Fibroblast of lung (primary cell): ENCODE measurements around the gene EPAS1. TPM values are rescaled to one million over a fixed set of nuclear protein-coding genes. Genes with fewer than 3 reads are reported as not detected.
A peak's percentile ranks its signal among the peaks of the same experiment; 100 is the strongest.

Experiments
- DNase-seq, 2 donors: peaks; one replicate each; pipeline versions ENCODE4 v3.0.0 to v3.0.0-alpha.2; 2010; ENCODE audit warnings: low read depth in 2 of 2
- H2AFZ ChIP-seq: 2 replicates; pipeline ENCODE4 v1.5.1; 2012; ENCODE audit warnings: low read length, control low read depth, inconsistent platforms
- H3K27ac ChIP-seq: 2 replicates; pipeline ENCODE4 v1.5.1; 2011; ENCODE audit warnings: low read length, control low read depth; ENCODE audit not compliant: insufficient read depth
- H3K27me3 ChIP-seq: 2 replicates; pipeline ENCODE4 v1.5.1; 2011; ENCODE audit warnings: mild to moderate bottlenecking, low read length; ENCODE audit not compliant: control insufficient read depth, insufficient read depth
- H3K36me3 ChIP-seq: 2 replicates; pipeline ENCODE4 v1.5.1; 2011; ENCODE audit warnings: low read length; ENCODE audit not compliant: control insufficient read depth, insufficient read depth
- H3K4me1 ChIP-seq: 2 replicates; pipeline ENCODE4 v1.5.1; 2011; ENCODE audit warnings: low read length; ENCODE audit not compliant: control insufficient read depth, insufficient read depth; ENCODE audit errors: extremely low read depth
- H3K4me2 ChIP-seq: 2 replicates; pipeline ENCODE4 v1.5.1; 2011; ENCODE audit warnings: low read length, control low read depth; ENCODE audit not compliant: insufficient read depth; ENCODE audit errors: extremely low read depth
- H3K4me3 ChIP-seq, 4 experiments: fragments of 200-600 bp in 1 of 4; sonication (generic) in 1 of 4; replicated peaks in 1 of 4; 2 replicates each; pipeline ENCODE4 v1.5.1; 2011 to 2016; ENCODE audit warnings: low read length in 4 of 4, low read depth in 3 of 4, mild to moderate bottlenecking in 3 of 4, control low read depth in 2 of 4, inconsistent platforms in 1 of 4, mixed read lengths in 1 of 4; ENCODE audit not compliant: insufficient read depth in 1 of 4; ENCODE audit errors: control extremely low read depth in 1 of 4
- H3K79me2 ChIP-seq: 2 replicates; pipeline ENCODE4 v1.5.1; 2012; ENCODE audit warnings: mild to moderate bottlenecking, low read length, inconsistent platforms; ENCODE audit not compliant: control insufficient read depth, insufficient read depth
- H3K9ac ChIP-seq: 2 replicates; pipeline ENCODE4 v1.5.1; 2011; ENCODE audit warnings: mild to moderate bottlenecking, low read length, control low read depth; ENCODE audit not compliant: insufficient read depth
- H3K9me3 ChIP-seq: 2 replicates; pipeline ENCODE4 v1.5.1; 2012; ENCODE audit warnings: low read depth, low read length; ENCODE audit not compliant: control insufficient read depth, insufficient read depth
- H4K20me1 ChIP-seq: 2 replicates; pipeline ENCODE4 v1.5.1; 2011; ENCODE audit warnings: low read length; ENCODE audit not compliant: control insufficient read depth, insufficient read depth; ENCODE audit errors: extremely low read depth
- CTCF ChIP-seq, 2 donors: IDR thresholded peaks in 1 of 2; conservative IDR thresholded peaks in 1 of 2; 1 replicate in 1 of 2; 2 replicates in 1 of 2; pipeline ENCODE4 v1.5.1; 2011 to 2012; ENCODE audit warnings: low read length in 2 of 2, control low read depth in 1 of 2, inconsistent platforms in 1 of 2, low read depth in 1 of 2, mild to moderate bottlenecking in 1 of 2
- EZH2 ChIP-seq: IDR thresholded peaks from 2 replicates; pipeline ENCODE4 v1.5.1; 2012; ENCODE audit warnings: low read length, control low read depth, mild to moderate bottlenecking; ENCODE audit errors: missing control alignments
- polyA plus RNA-seq, 2 donors: library from polyadenylated mRNA; depleted of rRNA in 1 of 2; stranded (reverse) in 1 of 2; unstranded in 1 of 2; fragments of >200 nt; gene quantifications; 2 replicates each; pipeline ENCODE4 v1.2.1, GENCODE V29; 2011 to 2012; ENCODE audit warnings: missing spikeins in 1 of 2
- total RNA-seq: library from RNA; depleted of rRNA; stranded (reverse); fragments of >200 nt; gene quantifications from 2 replicates; pipeline ENCODE4 v1.2.1, GENCODE V29; 2014

Gene EPAS1
- total and polyA plus RNA-seq, 2 donors (not counting 1 experiment from before 2014, with no cell fraction given): 120 to 941 TPM

GRCh38 chr2:46430992-46431391 lies 133.8 kb downstream of the EPAS1 start:
- no peak overlapping the region for H3K27ac ChIP-seq
- H3K4me2 ChIP-seq: no peak overlapping the region
- no peak overlapping the region for H3K4me3 ChIP-seq

GRCh38 chr2:46431481-46432235 lies 134.5 kb downstream of the EPAS1 start:
- peak; percentile 50 to 59 for DNase-seq
- Histone ChIP-seq H3K9me3 (no peaks in the 10 kb centered on the region), H3K4me3 (no peak overlapping the region), H3K79me2 (no peaks in the 10 kb centered on the region), H3K27me3 (no peaks in the 10 kb centered on the region), H3K9ac (no peak overlapping the region), H3K27ac (no peak overlapping the region), H3K4me1 (peaks cover 9% of the 10 kb centered on the region), H3K4me2 (no peak overlapping the region), H3K36me3 (no peaks in the 10 kb centered on the region), H2AFZ (no peak overlapping the region), H4K20me1 (no peaks in the 10 kb centered on the region)
- TF ChIP-seq CTCF (conservative IDR thresholded peaks at IDR 0.05 in 1 of 2, IDR thresholded peaks at IDR 0.05 in 1 of 2; ENCODE audit: low read depth in 1 of 2, low read length in 2 of 2) (no peak), EZH2 (no peak)

More at GRCh38 chr2:46430992-46431391, 133.8 kb downstream of the EPAS1 start:
- H3K79me2 ChIP-seq: no peaks in the 10 kb centered on the region
- no peaks in the 10 kb centered on the region for H3K9me3 ChIP-seq
- TF ChIP-seq CTCF (conservative IDR thresholded peaks at IDR 0.05 in 1 of 2, IDR thresholded peaks at IDR 0.05 in 1 of 2; ENCODE audit: low read depth in 1 of 2, low read length in 2 of 2) (no peak), EZH2 (no peak)
- peaks cover 9% of the 10 kb centered on the region for H3K4me1 ChIP-seq
- H3K27me3 ChIP-seq: no peaks in the 10 kb centered on the region
- H3K9ac ChIP-seq: no peak overlapping the region
- no peaks in the 10 kb centered on the region for H4K20me1 ChIP-seq
- no peak overlapping the region for H2AFZ ChIP-seq
- DNase-seq: no peak
- no peaks in the 10 kb centered on the region for H3K36me3 ChIP-seq

- H3K36me3 ChIP-seq: no peaks in the 10 kb centered on the region
- no peak overlapping the region for H3K4me2 ChIP-seq
- H3K27ac ChIP-seq: no peak overlapping the region
- H3K9me3 ChIP-seq: no peaks in the 10 kb centered on the region
- H3K9ac ChIP-seq: no peak overlapping the region
- no peak overlapping the region for H2AFZ ChIP-seq
- no peaks in the 10 kb centered on the region for H3K79me2 ChIP-seq
- TF ChIP-seq CTCF (conservative IDR thresholded peaks at IDR 0.05 in 1 of 2, IDR thresholded peaks at IDR 0.05 in 1 of 2; ENCODE audit: low read depth in 1 of 2, low read length in 2 of 2): no peak
- no peak for TF ChIP-seq EZH2
- H3K27me3 ChIP-seq: no peaks in the 10 kb centered on the region
- H4K20me1 ChIP-seq: no peaks in the 10 kb centered on the region
- no peak overlapping the region for H3K4me3 ChIP-seq
- peaks cover 9% of the 10 kb centered on the region for H3K4me1 ChIP-seq
- DNase-seq: peak; percentile 92 to 96
Measured at GRCh38 chr2:46434851-46435273, 137.7 kb downstream of the EPAS1 start.
